ENCODE data around the gene LHX4.

Gene LHX4

DNA sequence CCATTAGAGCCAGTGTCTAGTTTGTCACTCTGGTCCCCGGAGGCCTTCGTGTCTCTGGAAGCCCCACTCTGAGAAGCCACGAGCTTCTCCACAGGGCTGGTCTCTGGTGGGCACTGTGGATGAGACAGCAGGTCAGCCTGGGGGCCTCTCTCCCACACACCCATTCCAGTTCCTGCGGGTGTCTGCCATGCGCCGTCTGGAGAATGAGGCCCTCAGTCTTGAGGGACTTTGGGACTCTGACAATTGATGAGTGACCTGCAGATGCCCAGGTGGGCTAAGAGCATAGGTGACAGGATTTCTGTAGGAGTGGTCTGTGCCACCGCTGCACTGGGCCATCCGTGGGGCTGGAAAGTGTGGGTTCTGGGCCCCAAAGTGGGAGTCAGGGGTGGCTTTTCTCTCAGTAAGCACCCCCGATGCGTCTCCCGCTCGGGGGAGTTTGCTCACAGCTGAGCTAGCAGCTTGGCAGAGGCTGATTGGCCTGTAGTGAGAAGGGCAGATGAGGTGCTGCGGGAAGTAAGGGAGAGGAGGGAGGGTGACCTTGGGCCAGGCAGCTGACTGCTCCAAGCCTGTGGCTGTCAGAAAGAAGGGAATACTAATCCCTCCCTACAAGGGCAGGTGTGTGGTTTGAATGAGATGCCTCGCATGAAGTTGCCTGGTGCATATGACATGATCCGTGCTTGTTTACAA lies 26.4 kb downstream of the LHX4 start:
- H3K4me3 ChIP-seq (ENCODE audit: low read depth in 1 of 2, low read length in 2 of 2) = no peak overlapping the region
- no peak overlapping the region for H3K27ac ChIP-seq (ENCODE audit: low read depth, low read length)
- no peaks in the 10 kb centered on the region for H3K36me3 ChIP-seq (ENCODE audit: insufficient read depth, low read length)
- peaks cover 3 to 53% of the 10 kb centered on the region in 2 donors for H3K27me3 ChIP-seq (ENCODE audit: control insufficient read depth in 1 of 2, insufficient read depth in 2 of 2, low read length in 2 of 2)
- H3K9me3 ChIP-seq (ENCODE audit: low read length) = no peaks in the 10 kb centered on the region
- peaks cover under 1% of the 10 kb centered on the region for H3K4me1 ChIP-seq (ENCODE audit: insufficient read depth, low read length)
- no peak overlapping the region for H3K9ac ChIP-seq (ENCODE audit: low read length)

DNA sequence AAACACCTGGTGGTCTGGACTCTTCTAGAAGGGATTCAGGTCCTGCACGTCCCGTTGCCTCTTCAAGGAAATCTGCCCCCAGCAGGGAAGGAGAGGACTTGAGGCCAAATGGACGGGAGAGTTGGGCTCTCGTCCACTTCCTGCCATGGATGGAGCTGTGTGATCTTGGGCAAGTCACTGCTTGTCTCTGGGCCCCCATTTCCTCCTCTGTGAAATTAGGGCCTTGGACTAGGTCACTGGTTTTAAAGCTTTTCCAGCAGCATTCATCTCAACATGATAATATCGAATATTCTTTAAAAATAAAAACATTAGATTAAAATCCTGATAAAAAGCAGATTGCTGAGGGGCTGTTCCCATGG lies 26.9 kb downstream of the LHX4 start:
- Histone ChIP-seq H3K36me3 (ENCODE audit: insufficient read depth, low read length) (no peaks in the 10 kb centered on the region), H3K27ac (ENCODE audit: low read depth, low read length) (no peak overlapping the region), H3K4me1 (ENCODE audit: insufficient read depth, low read length) (peaks cover 6% of the 10 kb centered on the region), H3K9ac (ENCODE audit: low read length) (no peak overlapping the region), H3K9me3 (ENCODE audit: low read length) (no peaks in the 10 kb centered on the region), H3K27me3 (ENCODE audit: control insufficient read depth in 1 of 2, insufficient read depth in 2 of 2, low read length in 2 of 2) (peaks cover 3 to 53% of the 10 kb centered on the region in 2 donors), H3K4me3 (ENCODE audit: low read depth in 1 of 2, low read length in 2 of 2) (no peak overlapping the region)

DNA sequence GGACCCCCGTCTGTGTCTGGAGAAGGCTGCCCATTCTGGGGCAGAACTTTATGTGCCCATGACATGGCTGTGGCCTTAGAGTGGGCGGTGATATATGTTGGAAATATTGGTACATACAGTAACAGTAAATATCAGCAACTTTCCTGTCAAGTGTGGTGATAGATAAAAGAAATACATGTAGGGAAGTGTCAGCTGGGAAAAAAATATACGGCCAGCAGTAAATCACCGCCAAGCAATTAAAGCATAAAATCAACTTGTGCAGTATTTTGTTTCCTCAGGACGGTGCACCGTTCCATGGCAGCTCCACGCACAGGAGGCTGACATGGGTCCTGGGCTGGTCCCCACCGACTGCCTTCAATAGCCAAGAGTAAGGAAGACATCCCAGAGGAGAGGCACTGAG lies 27.4 kb downstream of the LHX4 start:
- no peaks in the 10 kb centered on the region for H3K9me3 ChIP-seq (ENCODE audit: low read length)
- H3K27ac ChIP-seq (ENCODE audit: low read depth, low read length) = no peak overlapping the region
- H3K36me3 ChIP-seq (ENCODE audit: insufficient read depth, low read length) = no peaks in the 10 kb centered on the region
- no peak overlapping the region for H3K4me3 ChIP-seq (ENCODE audit: low read depth in 1 of 2, low read length in 2 of 2)
- H3K9ac ChIP-seq (ENCODE audit: low read length) = no peak overlapping the region
- H3K27me3 ChIP-seq (ENCODE audit: control insufficient read depth in 1 of 2, insufficient read depth in 2 of 2, low read length in 2 of 2) = peaks cover 3 to 53% of the 10 kb centered on the region in 2 donors
- peaks cover 11% of the 10 kb centered on the region for H3K4me1 ChIP-seq (ENCODE audit: insufficient read depth, low read length)

DNA sequence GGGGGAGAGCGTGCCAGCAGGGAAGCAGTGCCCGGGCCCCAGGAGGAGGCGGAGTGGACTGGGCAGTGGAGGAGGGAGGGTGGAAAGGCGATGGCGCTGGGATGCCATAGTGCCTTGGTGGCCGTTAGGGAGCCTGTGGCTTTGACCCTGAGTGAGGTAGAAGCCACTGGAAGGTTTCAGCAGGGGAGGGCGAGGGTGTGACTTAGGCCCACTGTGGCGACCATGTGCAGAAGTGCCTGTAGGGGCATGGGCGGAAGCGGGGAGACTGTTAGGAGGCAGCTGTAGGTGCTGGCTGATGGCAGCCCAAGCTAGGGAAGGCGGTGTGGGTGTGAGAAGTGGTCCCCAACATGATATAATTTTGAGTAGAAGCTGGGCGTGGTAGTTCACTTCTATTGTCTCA lies 28.2 kb downstream of the LHX4 start:
- H3K27me3 ChIP-seq (ENCODE audit: control insufficient read depth in 1 of 2, insufficient read depth in 2 of 2, low read length in 2 of 2) = peaks cover under 1 to 47% of the 10 kb centered on the region in 2 donors
- H3K4me3 ChIP-seq (ENCODE audit: low read depth in 1 of 2, low read length in 2 of 2) = no peak overlapping the region

GRCh38 chr1:180258935-180259334 lies 28.9 kb downstream of the LHX4 start:
- Histone ChIP-seq H3K9me3 (ENCODE audit: low read length) (no peaks in the 10 kb centered on the region), H3K27me3 (ENCODE audit: control insufficient read depth in 1 of 2, insufficient read depth in 2 of 2, low read length in 2 of 2) (peaks cover 0 to 41% of the 10 kb centered on the region in 2 donors), H3K4me1 (ENCODE audit: insufficient read depth, low read length) (peaks cover 15% of the 10 kb centered on the region), H3K36me3 (ENCODE audit: insufficient read depth, low read length) (no peaks in the 10 kb centered on the region), H3K27ac (ENCODE audit: low read depth, low read length) (no peak overlapping the region), H3K4me3 (ENCODE audit: low read depth in 1 of 2, low read length in 2 of 2) (no peak overlapping the region), H3K9ac (ENCODE audit: low read length) (no peak overlapping the region)

More for the DNA sequence above, 28.2 kb downstream of the LHX4 start:
- Histone ChIP-seq H3K4me1 (ENCODE audit: insufficient read depth, low read length) (peaks cover 15% of the 10 kb centered on the region), H3K27ac (ENCODE audit: low read depth, low read length) (no peak overlapping the region), H3K36me3 (ENCODE audit: insufficient read depth, low read length) (no peaks in the 10 kb centered on the region), H3K9me3 (ENCODE audit: low read length) (no peaks in the 10 kb centered on the region), H3K9ac (ENCODE audit: low read length) (no peak overlapping the region)

DNA sequence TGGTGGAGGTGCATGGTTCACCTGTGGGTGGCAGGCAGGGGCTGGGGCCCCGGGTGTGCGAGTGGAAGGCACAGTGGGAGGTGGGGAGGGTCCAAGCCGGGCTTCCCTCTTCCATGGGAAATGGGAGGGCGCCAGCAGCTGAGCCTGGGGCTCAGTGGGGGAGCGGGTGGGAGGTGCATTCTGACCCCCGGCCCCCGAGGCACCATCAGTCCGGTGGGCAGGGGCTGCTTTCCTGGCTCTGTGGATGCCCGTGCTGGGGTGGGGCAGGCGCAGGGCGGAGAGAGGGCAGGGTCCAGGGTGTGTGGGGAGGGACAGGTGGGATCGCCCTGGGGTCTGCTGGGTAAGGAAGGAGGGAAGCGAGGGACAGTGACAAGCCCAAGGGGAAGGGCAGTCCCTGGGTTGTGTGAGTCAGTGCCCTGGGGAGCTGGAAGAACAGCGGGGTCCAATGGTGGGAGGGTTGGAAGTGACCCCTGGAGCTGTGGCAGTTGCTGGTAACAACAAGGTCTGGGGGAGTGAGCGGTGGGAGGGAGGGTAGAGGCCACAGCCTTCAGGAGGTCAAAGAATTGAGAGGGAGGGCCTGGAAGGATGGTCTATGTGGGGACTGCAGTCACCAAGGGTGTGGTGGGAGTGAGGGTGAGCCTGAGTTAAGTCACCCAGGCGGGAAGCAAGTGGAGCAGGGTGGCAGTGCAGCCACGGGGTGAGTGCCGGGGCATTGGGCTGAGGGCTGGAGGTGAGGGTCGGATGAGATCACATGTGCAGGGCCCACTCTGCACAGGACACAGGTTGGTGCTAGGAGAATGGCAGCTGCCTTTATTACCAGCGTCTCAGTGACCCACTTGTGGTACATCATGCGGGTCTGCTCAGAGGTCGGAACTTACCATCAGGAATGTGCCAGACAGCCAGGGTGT lies 29.6 kb downstream of the LHX4 start:
- Histone ChIP-seq H3K9ac (ENCODE audit: low read length) (no peak overlapping the region), H3K27ac (ENCODE audit: low read depth, low read length) (no peak overlapping the region), H3K27me3 (ENCODE audit: control insufficient read depth in 1 of 2, insufficient read depth in 2 of 2, low read length in 2 of 2) (peaks cover 0 to 33% of the 10 kb centered on the region in 2 donors), H3K4me1 (ENCODE audit: insufficient read depth, low read length) (peaks cover 15% of the 10 kb centered on the region), H3K4me3 (ENCODE audit: low read depth in 1 of 2, low read length in 2 of 2) (no peak overlapping the region), H3K9me3 (ENCODE audit: low read length) (no peaks in the 10 kb centered on the region), H3K36me3 (ENCODE audit: insufficient read depth, low read length) (no peaks in the 10 kb centered on the region)

DNA sequence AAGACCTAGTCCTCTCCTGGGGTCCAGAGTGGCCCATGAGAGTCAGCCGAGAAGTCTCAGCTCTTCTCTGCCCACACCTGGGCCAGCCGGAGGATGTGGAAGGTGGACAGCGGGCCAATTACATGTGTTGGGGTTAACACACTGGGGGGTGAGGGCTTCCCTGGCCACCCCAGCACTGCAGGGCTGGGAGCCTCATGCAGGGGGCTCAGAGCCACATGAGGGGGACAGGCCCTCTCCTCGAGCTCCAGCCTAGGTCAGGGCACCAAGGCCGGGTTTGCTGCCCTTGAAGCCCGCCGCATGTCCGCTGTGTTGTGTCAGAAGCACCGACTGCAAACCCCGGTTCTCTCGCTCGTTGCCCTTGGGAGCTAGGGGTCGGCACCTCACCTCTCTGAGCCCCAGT lies 30.5 kb downstream of the LHX4 start:
- no peaks in the 10 kb centered on the region for H3K9me3 ChIP-seq (ENCODE audit: low read length)
- H3K4me1 ChIP-seq (ENCODE audit: insufficient read depth, low read length) = peaks cover 15% of the 10 kb centered on the region
- H3K36me3 ChIP-seq (ENCODE audit: insufficient read depth, low read length) = no peaks in the 10 kb centered on the region
- no peak overlapping the region for H3K9ac ChIP-seq (ENCODE audit: low read length)
- no peak overlapping the region for H3K4me3 ChIP-seq (ENCODE audit: low read depth in 1 of 2, low read length in 2 of 2)
- H3K27me3 ChIP-seq (ENCODE audit: control insufficient read depth in 1 of 2, insufficient read depth in 2 of 2, low read length in 2 of 2) = peaks cover 0 to 27% of the 10 kb centered on the region in 2 donors
- no peak overlapping the region for H3K27ac ChIP-seq (ENCODE audit: low read depth, low read length)

- no peak overlapping the region for H3K9ac ChIP-seq (ENCODE audit: low read length)
- H3K4me1 ChIP-seq (ENCODE audit: insufficient read depth, low read length) = peaks cover 15% of the 10 kb centered on the region
- H3K27ac ChIP-seq (ENCODE audit: low read depth, low read length) = no peak overlapping the region
- no peak overlapping the region for H3K4me3 ChIP-seq (ENCODE audit: low read depth in 1 of 2, low read length in 2 of 2)
- no peaks in the 10 kb centered on the region for H3K36me3 ChIP-seq (ENCODE audit: insufficient read depth, low read length)
- H3K9me3 ChIP-seq (ENCODE audit: low read length) = no peaks in the 10 kb centered on the region
- peaks cover 0 to 22% of the 10 kb centered on the region in 2 donors for H3K27me3 ChIP-seq (ENCODE audit: control insufficient read depth in 1 of 2, insufficient read depth in 2 of 2, low read length in 2 of 2)
Observed at GRCh38 chr1:180261030-180261429, 31.0 kb downstream of the LHX4 start.

GRCh38 chr1:180261524-180262155 lies 31.6 kb downstream of the LHX4 start:
- H3K9ac ChIP-seq (ENCODE audit: low read length) = no peak overlapping the region
- H3K9me3 ChIP-seq (ENCODE audit: low read length) = no peaks in the 10 kb centered on the region
- no peak overlapping the region for H3K27ac ChIP-seq (ENCODE audit: low read depth, low read length)
- peaks cover 15% of the 10 kb centered on the region for H3K4me1 ChIP-seq (ENCODE audit: insufficient read depth, low read length)
- no peak overlapping the region for H3K4me3 ChIP-seq (ENCODE audit: low read depth in 1 of 2, low read length in 2 of 2)
- H3K27me3 ChIP-seq (ENCODE audit: control insufficient read depth in 1 of 2, insufficient read depth in 2 of 2, low read length in 2 of 2) = peaks cover 0 to 16% of the 10 kb centered on the region in 2 donors
- no peaks in the 10 kb centered on the region for H3K36me3 ChIP-seq (ENCODE audit: insufficient read depth, low read length)

GRCh38 chr1:180262628-180263488 lies 32.8 kb downstream of the LHX4 start:
- H3K27ac ChIP-seq (ENCODE audit: low read depth, low read length) = no peak overlapping the region
- H3K4me3 ChIP-seq (ENCODE audit: low read depth in 1 of 2, low read length in 2 of 2) = no peak overlapping the region
- H3K36me3 ChIP-seq (ENCODE audit: insufficient read depth, low read length) = no peaks in the 10 kb centered on the region
- H3K9ac ChIP-seq (ENCODE audit: low read length) = no peak overlapping the region
- no peaks in the 10 kb centered on the region for H3K9me3 ChIP-seq (ENCODE audit: low read length)
- peaks cover 15% of the 10 kb centered on the region for H3K4me1 ChIP-seq (ENCODE audit: insufficient read depth, low read length)
- peaks cover 0 to 6% of the 10 kb centered on the region in 2 donors for H3K27me3 ChIP-seq (ENCODE audit: control insufficient read depth in 1 of 2, insufficient read depth in 2 of 2, low read length in 2 of 2)

DNA sequence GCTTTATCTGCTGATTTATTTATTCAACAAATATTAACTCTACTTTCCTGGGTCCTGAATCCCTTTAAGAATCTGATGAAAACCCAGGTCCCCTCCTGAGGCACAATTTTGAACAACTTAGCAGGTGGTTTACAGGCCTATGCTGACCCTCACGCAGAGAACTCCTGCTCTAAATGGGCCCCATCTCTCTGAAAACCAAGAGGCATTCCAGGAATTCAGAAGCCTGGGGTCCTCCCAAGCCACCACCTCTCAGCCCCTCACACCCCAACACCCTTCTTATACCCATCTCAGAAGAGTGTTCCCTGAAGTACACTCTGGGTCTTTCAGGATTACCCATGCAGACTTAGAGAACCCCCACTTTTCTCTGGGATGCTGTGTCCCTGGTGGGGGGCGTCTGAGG lies 34.5 kb downstream of the LHX4 start:
- Histone ChIP-seq H3K9me3 (ENCODE audit: low read length) (no peaks in the 10 kb centered on the region), H3K4me3 (ENCODE audit: low read depth in 1 of 2, low read length in 2 of 2) (no peak overlapping the region), H3K27ac (ENCODE audit: low read depth, low read length) (no peak overlapping the region), H3K27me3 (ENCODE audit: control insufficient read depth in 1 of 2, insufficient read depth in 2 of 2, low read length in 2 of 2) (no peaks in the 10 kb centered on the region), H3K4me1 (ENCODE audit: insufficient read depth, low read length) (peaks cover 15% of the 10 kb centered on the region), H3K9ac (ENCODE audit: low read length) (no peak overlapping the region), H3K36me3 (ENCODE audit: insufficient read depth, low read length) (no peaks in the 10 kb centered on the region)

All from muscle layer of colon (tissue), 2 donors.